Neural crest cell (in vitro differentiated cells): Measurements from ENCODE around the gene WDR26. TPM values are rescaled to one million over a fixed set of nuclear protein-coding genes. Genes with fewer than 3 reads are reported as not detected.
A peak's percentile ranks its signal among the peaks of the same experiment; 100 is the strongest.

Experiments
- DNase-seq: peaks from one replicate; pipeline ENCODE4 v3.0.0; 2021; ENCODE audit warnings: low read depth, mixed read lengths, low spot score
- H3K27ac Mint-ChIP-seq: one replicate; pipeline ENCODE4 v1.8.0; 2021; ENCODE audit warnings: mild to moderate bottlenecking, mixed read lengths; ENCODE audit not compliant: unreplicated experiment
- H3K27me3 Mint-ChIP-seq: 2 replicates; pipeline ENCODE4 v1.8.0; 2021; ENCODE audit warnings: low read depth, mild to moderate bottlenecking, mixed read lengths
- H3K36me3 Mint-ChIP-seq: 2 replicates; pipeline ENCODE4 v1.8.0; 2021; ENCODE audit warnings: low read depth, mild to moderate bottlenecking, mixed read lengths
- H3K4me1 Mint-ChIP-seq: 2 replicates; pipeline ENCODE4 v1.8.0; 2021; ENCODE audit warnings: mixed read lengths
- H3K4me3 Mint-ChIP-seq: one replicate; pipeline ENCODE4 v1.8.0; 2021; ENCODE audit warnings: mild to moderate bottlenecking, mixed read lengths
- H3K9me3 Mint-ChIP-seq: 2 replicates; pipeline ENCODE4 v1.8.0; 2021; ENCODE audit warnings: mixed read lengths
- total RNA-seq: library from RNA; stranded (reverse); gene quantifications from 2 replicates; pipeline ENCODE4 v1.2.1, GENCODE V29; 2021
- TF ChIP-seq, protein P1 (sequence below): fragments of 200-600 bp; sonication (generic); conservative IDR thresholded peaks from 2 replicates; pipeline ENCODE4 v1.5.0; 2021; ENCODE audit warnings: antibody characterized with exemption, mild to moderate bottlenecking

WDR26 gene
- total RNA-seq, 1 donor from 2014 or later = 65.5 TPM

DNA sequence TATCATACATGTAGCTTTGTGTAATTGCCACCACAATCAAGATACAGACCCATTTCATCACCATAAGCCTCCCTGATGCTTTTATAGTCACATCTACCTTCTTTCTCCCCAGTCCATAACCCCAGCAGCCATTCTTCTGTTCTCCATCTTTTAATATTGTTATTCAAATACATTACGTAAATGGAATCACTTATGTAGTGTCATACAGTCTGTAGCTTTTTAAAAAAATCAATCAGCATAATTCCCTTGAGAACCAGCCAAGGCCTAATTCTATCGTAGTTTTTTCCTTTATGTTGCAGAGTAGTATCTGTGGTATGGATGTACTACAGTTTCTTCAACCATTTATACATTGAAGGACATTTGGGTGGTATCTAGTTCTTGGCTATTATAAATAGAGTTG lies 31.6 kb upstream of the WDR26 start:
- TF ChIP-seq, protein P1, sequence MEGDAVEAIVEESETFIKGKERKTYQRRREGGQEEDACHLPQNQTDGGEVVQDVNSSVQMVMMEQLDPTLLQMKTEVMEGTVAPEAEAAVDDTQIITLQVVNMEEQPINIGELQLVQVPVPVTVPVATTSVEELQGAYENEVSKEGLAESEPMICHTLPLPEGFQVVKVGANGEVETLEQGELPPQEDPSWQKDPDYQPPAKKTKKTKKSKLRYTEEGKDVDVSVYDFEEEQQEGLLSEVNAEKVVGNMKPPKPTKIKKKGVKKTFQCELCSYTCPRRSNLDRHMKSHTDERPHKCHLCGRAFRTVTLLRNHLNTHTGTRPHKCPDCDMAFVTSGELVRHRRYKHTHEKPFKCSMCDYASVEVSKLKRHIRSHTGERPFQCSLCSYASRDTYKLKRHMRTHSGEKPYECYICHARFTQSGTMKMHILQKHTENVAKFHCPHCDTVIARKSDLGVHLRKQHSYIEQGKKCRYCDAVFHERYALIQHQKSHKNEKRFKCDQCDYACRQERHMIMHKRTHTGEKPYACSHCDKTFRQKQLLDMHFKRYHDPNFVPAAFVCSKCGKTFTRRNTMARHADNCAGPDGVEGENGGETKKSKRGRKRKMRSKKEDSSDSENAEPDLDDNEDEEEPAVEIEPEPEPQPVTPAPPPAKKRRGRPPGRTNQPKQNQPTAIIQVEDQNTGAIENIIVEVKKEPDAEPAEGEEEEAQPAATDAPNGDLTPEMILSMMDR = no peak
- H3K9me3 Mint-ChIP-seq = peaks cover 3% of the 10 kb centered on the region
- no peaks in the 10 kb centered on the region for H3K27me3 Mint-ChIP-seq
- no peak overlapping the region for H3K4me3 Mint-ChIP-seq
- H3K36me3 Mint-ChIP-seq = peaks cover 2% of the 10 kb centered on the region
- no peak for DNase-seq
- H3K4me1 Mint-ChIP-seq = no peaks in the 10 kb centered on the region
- no peak overlapping the region for H3K27ac Mint-ChIP-seq

DNA sequence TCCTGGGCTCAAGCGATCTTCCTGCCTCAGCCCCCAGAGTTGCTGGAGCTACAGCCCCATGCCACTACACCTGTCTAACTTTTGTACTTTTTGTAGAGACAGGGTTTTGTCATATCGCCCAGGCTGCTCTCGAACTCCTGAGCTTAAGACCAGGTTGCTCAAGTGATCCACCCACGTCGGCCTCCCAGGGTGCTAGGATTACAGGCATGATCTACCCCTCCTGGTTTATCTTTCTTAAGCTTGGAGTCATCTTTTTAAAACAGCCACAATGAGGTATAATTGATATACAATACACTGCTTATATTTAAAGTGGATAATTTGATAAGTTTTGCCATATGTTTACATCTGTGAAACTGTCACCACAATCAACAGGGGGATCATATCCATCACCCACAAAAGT lies 25.4 kb upstream of the WDR26 start:
- H3K27me3 Mint-ChIP-seq = no peaks in the 10 kb centered on the region
- no peaks in the 10 kb centered on the region for H3K9me3 Mint-ChIP-seq
- no peak overlapping the region for H3K4me3 Mint-ChIP-seq
- no peaks in the 10 kb centered on the region for H3K36me3 Mint-ChIP-seq
- peaks cover 22% of the 10 kb centered on the region for H3K4me1 Mint-ChIP-seq
- DNase-seq = no peak
- no peak overlapping the region for H3K27ac Mint-ChIP-seq
- TF ChIP-seq, protein P1 = no peak

DNA sequence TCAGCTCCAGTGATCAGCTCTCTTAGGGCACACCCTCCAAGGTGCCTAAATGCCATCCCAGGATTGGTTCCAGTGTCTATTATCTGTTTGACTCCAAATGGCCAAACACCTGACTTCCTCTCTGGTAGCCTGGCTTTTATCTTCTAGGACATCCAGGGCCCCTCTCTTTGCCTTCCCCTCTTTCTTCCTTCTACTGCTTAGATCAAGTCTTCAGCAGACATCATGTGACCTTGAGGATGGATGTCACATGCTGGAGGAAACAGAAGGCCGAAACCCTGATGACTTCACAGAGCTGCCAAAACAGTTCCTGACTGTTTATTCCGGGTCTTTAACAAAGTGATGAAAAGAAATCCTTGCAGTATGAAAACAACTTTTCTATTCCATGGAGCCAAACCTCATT lies 24.4 kb upstream of the WDR26 start:
- TF ChIP-seq, protein P1 = no peak
- peaks cover 22% of the 10 kb centered on the region for H3K4me1 Mint-ChIP-seq
- H3K27ac Mint-ChIP-seq = peak overlapping the region; percentile 68
- DNase-seq = no peak
- H3K36me3 Mint-ChIP-seq = no peaks in the 10 kb centered on the region
- H3K9me3 Mint-ChIP-seq = no peaks in the 10 kb centered on the region
- no peak overlapping the region for H3K4me3 Mint-ChIP-seq
- no peaks in the 10 kb centered on the region for H3K27me3 Mint-ChIP-seq

DNA sequence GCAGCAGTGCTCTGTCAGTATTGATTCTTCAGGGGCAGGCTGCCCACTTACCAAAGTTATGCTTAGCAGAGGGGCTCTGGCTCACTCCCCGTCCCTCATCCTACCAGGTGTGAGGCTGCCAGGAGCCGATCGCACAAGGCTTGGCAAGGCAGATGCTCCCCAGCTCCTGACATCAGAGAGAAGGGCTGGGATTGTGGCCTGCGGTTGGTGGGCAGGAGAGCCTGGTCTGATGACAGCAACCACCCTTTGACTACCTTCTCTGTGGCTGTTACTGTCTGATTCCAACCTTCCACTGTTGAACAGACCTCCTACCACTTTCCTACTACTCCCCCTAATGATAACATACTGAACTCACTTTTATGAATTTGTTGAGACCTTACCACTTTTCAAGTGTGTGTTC lies 23.7 kb upstream of the WDR26 start:
- DNase-seq = no peak
- Mint-ChIP-seq H3K27ac (no peak overlapping the region), H3K4me1 (peaks cover 22% of the 10 kb centered on the region), H3K36me3 (no peaks in the 10 kb centered on the region), H3K9me3 (no peaks in the 10 kb centered on the region), H3K27me3 (no peaks in the 10 kb centered on the region), H3K4me3 (no peak overlapping the region)
- TF ChIP-seq, protein P1 = no peak

DNA sequence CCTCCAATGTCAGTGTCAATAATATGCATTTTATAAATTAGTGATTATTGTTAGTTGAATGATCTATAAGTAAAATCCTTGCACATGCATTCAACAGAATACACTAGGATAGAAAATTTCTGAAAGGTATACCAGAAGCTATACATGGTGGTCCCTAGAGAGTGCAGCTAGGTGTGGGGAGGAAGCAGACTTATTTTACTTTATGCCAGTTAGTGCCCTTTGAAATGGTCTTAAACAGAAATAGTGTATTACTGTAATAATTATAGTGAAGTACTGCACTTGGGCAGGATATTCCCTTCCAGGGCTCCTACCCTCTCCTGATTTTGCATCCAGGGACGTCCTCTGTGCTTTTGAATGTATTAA lies 23.2 kb upstream of the WDR26 start:
- no peak overlapping the region for H3K4me3 Mint-ChIP-seq
- TF ChIP-seq, protein P1 = peak; percentile 26
- no peaks in the 10 kb centered on the region for H3K27me3 Mint-ChIP-seq
- no peaks in the 10 kb centered on the region for H3K36me3 Mint-ChIP-seq
- no peak overlapping the region for H3K27ac Mint-ChIP-seq
- H3K9me3 Mint-ChIP-seq = no peaks in the 10 kb centered on the region
- no peak for DNase-seq
- H3K4me1 Mint-ChIP-seq = peaks cover 22% of the 10 kb centered on the region

DNA sequence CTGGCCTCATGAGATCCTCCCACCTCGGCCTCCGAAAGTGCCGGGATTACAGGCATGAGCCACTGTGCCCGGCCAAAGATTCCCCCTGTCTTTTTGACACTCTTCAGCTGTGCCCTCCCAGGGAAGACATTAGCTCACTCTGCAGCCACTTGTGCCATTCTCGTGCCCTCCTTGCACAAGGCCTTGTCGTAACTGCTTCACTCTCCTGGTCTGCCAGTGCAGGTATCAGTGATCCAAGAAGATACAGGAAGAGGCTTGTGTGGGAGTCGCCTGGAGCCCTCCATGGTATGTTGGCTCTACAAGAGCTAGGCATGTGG lies 22.0 kb upstream of the WDR26 start:
- Mint-ChIP-seq H3K4me3 (peak overlapping the region; percentile 27), H3K36me3 (no peaks in the 10 kb centered on the region), H3K27ac (peak overlapping the region; percentile 95)

More for the DNA sequence above, 22.0 kb upstream of the WDR26 start:
- Mint-ChIP-seq H3K27me3 (no peaks in the 10 kb centered on the region), H3K9me3 (no peaks in the 10 kb centered on the region), H3K4me1 (peaks cover 22% of the 10 kb centered on the region)
- DNase-seq = no peak
- TF ChIP-seq, protein P1 = no peak
